ENCODE results near the gene CPXM2. TPM values are rescaled to one million over a fixed set of nuclear protein-coding genes. Genes with fewer than 3 reads are reported as not detected.

Gene CPXM2
- total and polyA plus RNA-seq, 9 of the 15 experiments (the other 6 are each of a cell fraction or from before 2014, with no cell fraction given), result not detected

GRCh38 chr10:123939591-123939990 is 48.0 kb upstream of the CPXM2 start:
- no peaks in the 10 kb centered on the region for H3K79me2 ChIP-seq (ENCODE audit: control insufficient read depth, insufficient read depth, low read length)
- WGBS (ENCODE audit: insufficient coverage, low coverage, missing lambda C conversion rate), result 5% methylated on average over 7 of the region's 7 CpGs
- H3K4me3 ChIP-seq, result no peak overlapping the region
- no peak for ATAC-seq
- H2AFZ ChIP-seq (ENCODE audit: low read depth, low read length), result no peak overlapping the region
- H3K9me3 ChIP-seq (replicated peaks; ENCODE audit: control insufficient read depth, insufficient read depth, low read depth, low read length), result no peaks in the 10 kb centered on the region
- BruUV-seq (replicated peaks), result no TSS peak
- ChIA-PET CTCF (ENCODE audit: low intra/inter-chr PET ratio) (no interaction called here), POLR2A (no interaction called here)
- H3K36me3 ChIP-seq (ENCODE audit: control insufficient read depth, insufficient read depth, low read length), result no peaks in the 10 kb centered on the region
- no peaks in the 10 kb centered on the region for H3K4me1 ChIP-seq (replicated peaks in 1 of 2; ENCODE audit: control insufficient read depth in 2 of 2, insufficient read depth in 2 of 2, low read length in 2 of 2)
- no peak overlapping the region for H3K9ac ChIP-seq (ENCODE audit: insufficient read depth in 1 of 2, low read depth in 2 of 2, low read length in 2 of 2)
- intact Hi-C loops (cut with micrococcal nuclease) (no loop called here), in situ Hi-C loops (cut with MboI) (no loop called here)
- H3K4me2 ChIP-seq (ENCODE audit: insufficient read depth, low read length), result no peak overlapping the region
- H3K27ac ChIP-seq (ENCODE audit: extremely low read depth, low read depth, low read length), result no peak overlapping the region
- no peak for DNase-seq (ENCODE audit: extremely low read depth in 1 of 4, low spot score in 3 of 4)
- TF ChIP-seq MAZ (CRISPR knock-in tag; conservative IDR thresholded peaks at IDR 0.05 in 1 of 2, IDR thresholded peaks at IDR 0.05 in 1 of 2), result no peak
- TF ChIP-seq SIN3A (IDR thresholded peaks at IDR 0.05; ENCODE audit: borderline replicate concordance in 2 of 2, control insufficient read depth in 1 of 2, low read depth in 2 of 2, low read length in 2 of 2), result no peak
- TF ChIP-seq, protein P1, sequence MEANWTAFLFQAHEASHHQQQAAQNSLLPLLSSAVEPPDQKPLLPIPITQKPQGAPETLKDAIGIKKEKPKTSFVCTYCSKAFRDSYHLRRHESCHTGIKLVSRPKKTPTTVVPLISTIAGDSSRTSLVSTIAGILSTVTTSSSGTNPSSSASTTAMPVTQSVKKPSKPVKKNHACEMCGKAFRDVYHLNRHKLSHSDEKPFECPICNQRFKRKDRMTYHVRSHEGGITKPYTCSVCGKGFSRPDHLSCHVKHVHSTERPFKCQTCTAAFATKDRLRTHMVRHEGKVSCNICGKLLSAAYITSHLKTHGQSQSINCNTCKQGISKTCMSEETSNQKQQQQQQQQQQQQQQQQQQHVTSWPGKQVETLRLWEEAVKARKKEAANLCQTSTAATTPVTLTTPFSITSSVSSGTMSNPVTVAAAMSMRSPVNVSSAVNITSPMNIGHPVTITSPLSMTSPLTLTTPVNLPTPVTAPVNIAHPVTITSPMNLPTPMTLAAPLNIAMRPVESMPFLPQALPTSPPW (CRISPR knock-in tag; IDR thresholded peaks at IDR 0.05), result no peak
- TF ChIP-seq CSDE1 (IDR thresholded peaks at IDR 0.05), result no peak
- TF ChIP-seq TCF7L2 (IDR thresholded peaks at IDR 0.05; ENCODE audit: low read depth, low read length), result no peak
- no peak for TF ChIP-seq NCOA4 (IDR thresholded peaks at IDR 0.05; ENCODE audit: partially characterized antibody)
- TF ChIP-seq DDX20 (tag; IDR thresholded peaks at IDR 0.05; ENCODE audit: low read depth), result no peak
- no peaks in the 10 kb centered on the region for H3K9me1 ChIP-seq (ENCODE audit: control insufficient read depth, insufficient read depth, low read length)
- H3K27me3 ChIP-seq (ENCODE audit: control insufficient read depth in 2 of 2, insufficient read depth in 2 of 2, low read length in 2 of 2), result peaks cover 0 to 8% of the 10 kb centered on the region in 2 experiments; a peak in 1 of 5 replicates
- no peak for FAIRE-seq
- H4K20me1 ChIP-seq (replicated peaks; ENCODE audit: control insufficient read depth, insufficient read depth, low read length), result no peaks in the 10 kb centered on the region

Data from K562 (cell line).